Measurements from ENCODE around the gene TRIM14. TPM values are rescaled to one million over a fixed set of nuclear protein-coding genes. Genes with fewer than 3 reads are reported as not detected.

The TRIM14 gene
- total RNA-seq, 1 experiment from 2014 or later = 34.5 TPM

DNA sequence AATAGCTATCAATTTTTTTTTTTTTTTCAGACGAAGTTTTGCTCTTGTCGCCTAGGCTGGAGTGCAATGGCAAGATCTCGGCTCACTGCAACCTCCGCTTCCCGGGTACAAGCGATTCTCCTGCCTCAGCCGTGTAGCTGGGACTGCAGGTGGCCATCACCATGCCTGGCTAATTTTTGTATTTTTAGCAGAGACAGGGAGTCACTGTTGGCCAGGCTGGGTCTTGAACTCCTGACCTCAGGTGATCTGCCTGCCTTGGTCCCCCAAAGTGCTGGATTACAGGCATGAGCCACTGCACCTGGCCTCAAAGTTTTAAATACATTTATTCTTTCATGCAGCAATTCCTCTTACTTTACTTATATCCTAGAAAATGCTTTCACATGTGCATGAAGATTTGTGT is 17.6 kb downstream of the TRIM14 start:
- intact Hi-C loops (cut with micrococcal nuclease; ENCODE audit: unreplicated experiment) = no loop called here
- H3K36me3 ChIP-seq (ENCODE audit: control insufficient read depth, insufficient read depth, low read length) = peaks cover 14% of the 10 kb centered on the region
- TF ChIP-seq, protein P1, sequence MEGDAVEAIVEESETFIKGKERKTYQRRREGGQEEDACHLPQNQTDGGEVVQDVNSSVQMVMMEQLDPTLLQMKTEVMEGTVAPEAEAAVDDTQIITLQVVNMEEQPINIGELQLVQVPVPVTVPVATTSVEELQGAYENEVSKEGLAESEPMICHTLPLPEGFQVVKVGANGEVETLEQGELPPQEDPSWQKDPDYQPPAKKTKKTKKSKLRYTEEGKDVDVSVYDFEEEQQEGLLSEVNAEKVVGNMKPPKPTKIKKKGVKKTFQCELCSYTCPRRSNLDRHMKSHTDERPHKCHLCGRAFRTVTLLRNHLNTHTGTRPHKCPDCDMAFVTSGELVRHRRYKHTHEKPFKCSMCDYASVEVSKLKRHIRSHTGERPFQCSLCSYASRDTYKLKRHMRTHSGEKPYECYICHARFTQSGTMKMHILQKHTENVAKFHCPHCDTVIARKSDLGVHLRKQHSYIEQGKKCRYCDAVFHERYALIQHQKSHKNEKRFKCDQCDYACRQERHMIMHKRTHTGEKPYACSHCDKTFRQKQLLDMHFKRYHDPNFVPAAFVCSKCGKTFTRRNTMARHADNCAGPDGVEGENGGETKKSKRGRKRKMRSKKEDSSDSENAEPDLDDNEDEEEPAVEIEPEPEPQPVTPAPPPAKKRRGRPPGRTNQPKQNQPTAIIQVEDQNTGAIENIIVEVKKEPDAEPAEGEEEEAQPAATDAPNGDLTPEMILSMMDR (IDR thresholded peaks at IDR 0.05; ENCODE audit: insufficient read depth in 1 of 2, low read depth in 1 of 2, low read length in 1 of 2, severe bottlenecking in 1 of 2, unreplicated experiment in 1 of 2) = no peak
- Mint-ChIP-seq H3K4me3 (ENCODE audit: unreplicated experiment) (no peak overlapping the region), H3K27me3 (ENCODE audit: insufficient read depth, unreplicated experiment) (no peaks in the 10 kb centered on the region), H3K36me3 (ENCODE audit: insufficient read depth, unreplicated experiment) (peaks cover 33% of the 10 kb centered on the region), H3K9me3 (ENCODE audit: unreplicated experiment) (no peaks in the 10 kb centered on the region), H3K4me1 (ENCODE audit: low read depth, unreplicated experiment) (peaks cover 25% of the 10 kb centered on the region), H3K27ac (ENCODE audit: unreplicated experiment) (no peak overlapping the region)
- peaks cover 30% of the 10 kb centered on the region for H3K4me1 ChIP-seq
- POLR2A ChIA-PET = interaction anchor here (0.9 kb wide), 1 partner anchor 155 kb away, joined by 8 read pairs; no protein-coding TSS in a partner anchor
- no peak for DNase-seq
- CTCF ChIA-PET = no interaction called here
- H3K4me3 ChIP-seq (ENCODE audit: low read depth, low read length) = no peak overlapping the region
- H3K9me3 ChIP-seq = peaks cover 5% of the 10 kb centered on the region
- no TSS peak for BruUV-seq (replicated peaks)
- no peaks in the 10 kb centered on the region for H3K27me3 ChIP-seq (replicated peaks; ENCODE audit: control insufficient read depth, insufficient read depth, low read length)

DNA sequence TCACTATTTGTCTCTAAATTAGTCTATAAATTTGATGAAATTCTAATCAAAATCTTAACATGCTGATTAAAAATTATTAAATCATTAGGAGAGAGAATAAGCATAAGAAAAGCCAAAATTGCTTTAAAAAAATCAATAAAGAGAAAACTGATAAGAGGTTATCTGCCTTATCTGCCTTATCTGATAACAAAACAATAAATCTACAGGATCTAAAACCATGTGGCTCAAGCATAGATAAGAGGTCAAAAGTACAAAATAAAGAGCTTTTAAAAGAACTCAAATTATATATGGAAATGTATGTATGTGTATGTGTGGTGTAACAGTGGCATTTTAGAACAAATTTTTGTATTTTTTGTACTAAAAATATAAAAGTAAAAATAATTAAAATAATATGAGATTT is 18.6 kb downstream of the TRIM14 start:
- Mint-ChIP-seq H3K4me3 (ENCODE audit: unreplicated experiment) (no peak overlapping the region), H3K36me3 (ENCODE audit: insufficient read depth, unreplicated experiment) (peaks cover 36% of the 10 kb centered on the region), H3K4me1 (ENCODE audit: low read depth, unreplicated experiment) (peaks cover 25% of the 10 kb centered on the region), H3K9me3 (ENCODE audit: unreplicated experiment) (no peaks in the 10 kb centered on the region), H3K27me3 (ENCODE audit: insufficient read depth, unreplicated experiment) (no peaks in the 10 kb centered on the region), H3K27ac (ENCODE audit: unreplicated experiment) (no peak overlapping the region)
- ChIA-PET POLR2A (no interaction called here), CTCF (no interaction called here)
- Histone ChIP-seq H3K4me3 (ENCODE audit: low read depth, low read length) (no peak overlapping the region), H3K36me3 (ENCODE audit: control insufficient read depth, insufficient read depth, low read length) (peaks cover 14% of the 10 kb centered on the region), H3K4me1 (peaks cover 30% of the 10 kb centered on the region), H3K27me3 (replicated peaks; ENCODE audit: control insufficient read depth, insufficient read depth, low read length) (no peaks in the 10 kb centered on the region), H3K9me3 (no peaks in the 10 kb centered on the region)
- BruUV-seq (replicated peaks) = no TSS peak
- intact Hi-C loops (cut with micrococcal nuclease; ENCODE audit: unreplicated experiment) = loop anchor here (1.0 kb wide), 1 partner anchor 18 kb away; no protein-coding TSS in a partner anchor
- peak in 1 of 2 experiments; percentile 38 for DNase-seq
- TF ChIP-seq, protein P1 (IDR thresholded peaks at IDR 0.05; ENCODE audit: insufficient read depth in 1 of 2, low read depth in 1 of 2, low read length in 1 of 2, severe bottlenecking in 1 of 2, unreplicated experiment in 1 of 2) = no peak

DNA sequence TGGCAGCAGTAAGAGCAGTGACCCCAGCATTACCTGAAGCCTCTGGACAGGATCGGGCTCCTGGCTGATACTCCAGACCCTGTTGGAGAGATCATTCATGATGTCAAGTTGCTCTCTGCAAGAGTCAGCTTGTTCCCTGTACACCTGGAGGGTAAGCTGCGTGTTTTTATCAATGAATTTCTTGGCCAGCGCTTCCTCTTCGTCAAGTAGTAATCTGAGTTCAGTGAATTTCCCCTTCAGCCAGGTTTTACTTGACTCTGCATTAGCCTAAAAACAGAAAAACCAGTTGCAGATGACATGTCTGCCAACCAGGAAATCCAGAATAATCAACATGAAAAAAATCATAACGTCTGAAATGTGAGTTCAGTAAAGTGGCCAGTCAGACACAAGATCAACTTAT is 19.1 kb downstream of the TRIM14 start:
- Mint-ChIP-seq H3K4me1 (ENCODE audit: low read depth, unreplicated experiment) (peaks cover 25% of the 10 kb centered on the region), H3K4me3 (ENCODE audit: unreplicated experiment) (no peak overlapping the region), H3K36me3 (ENCODE audit: insufficient read depth, unreplicated experiment) (peaks cover 36% of the 10 kb centered on the region), H3K27me3 (ENCODE audit: insufficient read depth, unreplicated experiment) (no peaks in the 10 kb centered on the region), H3K27ac (ENCODE audit: unreplicated experiment) (no peak overlapping the region), H3K9me3 (ENCODE audit: unreplicated experiment) (no peaks in the 10 kb centered on the region)
- TF ChIP-seq, protein P1 (IDR thresholded peaks at IDR 0.05; ENCODE audit: insufficient read depth in 1 of 2, low read depth in 1 of 2, low read length in 1 of 2, severe bottlenecking in 1 of 2, unreplicated experiment in 1 of 2) = no peak
- ChIA-PET POLR2A (no interaction called here), CTCF (no interaction called here)
- Histone ChIP-seq H3K4me1 (peaks cover 30% of the 10 kb centered on the region), H3K27me3 (replicated peaks; ENCODE audit: control insufficient read depth, insufficient read depth, low read length) (no peaks in the 10 kb centered on the region), H3K9me3 (no peaks in the 10 kb centered on the region), H3K36me3 (ENCODE audit: control insufficient read depth, insufficient read depth, low read length) (peaks cover 11% of the 10 kb centered on the region), H3K4me3 (ENCODE audit: low read depth, low read length) (no peak overlapping the region)
- DNase-seq = no peak
- BruUV-seq (replicated peaks) = no TSS peak
- intact Hi-C loops (cut with micrococcal nuclease; ENCODE audit: unreplicated experiment) = loop anchor here (1.0 kb wide), 1 partner anchor 18 kb away; no protein-coding TSS in a partner anchor

Data from Caco-2 (cell line).